Frontal cortex (tissue), 4 donors: ENCODE measurements around the gene RPS6KA2. TPM values are rescaled to one million over a fixed set of nuclear protein-coding genes. Genes with fewer than 3 reads are reported as not detected.

ENCODE experiments used
- DNase-seq, 2 donors: peaks; one replicate each; pipeline ENCODE4 v3.0.0; 2012; ENCODE audit warnings: low spot score in 2 of 2
- FAIRE-seq: peaks from 2 replicates; lab custom pipeline; 2012; peaks lifted over from hg19 to GRCh38; lab: Jason Lieb, UNC
- total RNA-seq: library from RNA; depleted of rRNA; stranded (reverse); fragments of >200 nt; gene quantifications from one replicate; pipeline ENCODE4 v1.2.3, GENCODE V29; 2014
- donor health status: control.
- donor health status: control.
- donor health status: control.

The RPS6KA2 gene
- total RNA-seq = 24.9 TPM

DNA sequence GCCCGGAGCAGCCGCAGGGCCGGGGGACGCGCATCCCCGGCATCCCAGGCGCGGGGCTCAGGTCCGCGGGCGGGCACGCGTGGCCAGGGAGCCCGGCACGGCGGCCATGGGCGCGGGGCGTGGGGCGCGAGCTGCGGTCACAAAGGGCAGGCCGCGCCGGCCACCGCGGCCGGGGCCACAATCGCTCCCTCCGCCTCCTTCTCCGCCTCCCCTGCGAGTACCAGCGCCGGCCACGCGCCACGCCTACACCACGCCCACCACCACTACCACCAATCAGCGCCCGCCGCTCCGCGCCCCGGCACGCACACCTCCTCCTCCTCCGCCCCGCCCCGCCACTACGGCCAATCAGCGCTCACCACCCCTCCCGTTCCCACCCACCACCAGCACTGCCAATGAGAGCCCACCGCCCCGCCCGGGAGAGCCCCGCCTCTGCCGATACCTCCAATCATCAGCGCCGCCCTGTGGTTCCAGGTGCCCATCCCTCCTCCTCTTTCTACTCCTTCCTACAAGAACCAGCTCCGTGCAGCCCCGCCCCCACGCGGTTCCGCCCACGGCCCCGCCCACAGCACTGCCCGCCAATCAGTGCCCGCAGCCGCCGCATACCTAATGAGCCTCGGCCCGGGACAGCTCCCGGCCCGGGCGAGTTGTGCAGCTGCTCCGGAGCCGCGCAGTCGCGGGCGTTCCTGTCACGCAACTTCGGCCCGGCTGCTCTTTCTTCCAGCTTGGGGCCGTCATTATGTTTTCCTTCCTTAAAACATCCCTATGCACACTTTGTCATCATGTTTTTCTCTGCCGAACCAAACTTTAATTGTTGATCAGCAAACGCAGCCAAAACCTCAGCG is at the start of gene RPS6KA2:
Gene RPS6KA2, minus strand, starts transcription at position 219 of the 842 bp plus-strand sequence. CDS start 232 bp downstream, outside the sequence.
- DNase-seq (peak; percentile 96 to 97), FAIRE-seq (no peak)

- FAIRE-seq (no peak), DNase-seq (no peak)
These were observed 49.3 kb upstream of the RPS6KA2 start for GRCh38 chr6:166676270-166676860.

DNA sequence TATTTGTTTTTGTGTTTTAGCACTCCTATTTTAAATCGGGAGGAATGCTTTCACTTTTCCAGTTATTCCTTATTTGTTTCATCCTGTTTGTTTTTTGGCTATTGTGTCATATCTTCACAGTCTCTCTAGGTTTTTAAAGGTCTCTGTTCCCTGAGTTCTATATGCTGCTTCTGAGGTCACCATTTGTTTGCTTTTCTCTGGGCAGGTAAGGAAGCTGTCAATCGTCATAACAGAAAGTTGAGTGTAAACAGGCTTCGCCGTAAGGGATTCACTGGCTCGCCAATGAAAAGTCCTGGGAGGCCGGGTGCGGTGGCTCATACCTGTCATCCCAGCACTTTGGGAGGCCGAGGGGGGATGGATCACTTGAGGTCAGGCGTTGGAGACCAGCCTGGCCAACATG is 48.7 kb upstream of the RPS6KA2 start:
- no peak for DNase-seq
- no peak for FAIRE-seq

DNA sequence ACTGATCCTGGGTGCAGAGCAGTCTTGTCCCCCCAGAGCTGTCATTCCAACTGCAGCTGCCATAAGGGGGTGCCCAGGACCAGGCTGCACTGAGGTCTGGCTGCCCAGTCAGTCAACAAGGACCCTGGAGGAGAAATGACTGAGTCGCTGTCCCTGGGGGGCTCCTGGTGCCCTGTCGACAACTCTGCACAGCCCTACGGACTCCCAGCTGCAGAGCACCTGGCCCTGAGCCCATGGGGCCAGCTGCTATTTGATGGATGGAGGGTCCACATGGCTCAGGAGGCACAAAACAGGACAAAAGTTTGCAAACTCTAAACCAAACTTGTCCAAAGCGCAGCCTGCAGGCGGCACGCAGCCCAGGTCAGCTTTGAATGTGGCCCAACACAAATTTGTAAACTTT is 46.3 kb upstream of the RPS6KA2 start:
- no peak for FAIRE-seq

GRCh38 chr6:166672624-166673206 is 45.7 kb upstream of the RPS6KA2 start:
- FAIRE-seq (no peak), DNase-seq (no peak)

More for the DNA sequence above, 46.3 kb upstream of the RPS6KA2 start:
- no peak for DNase-seq

DNA sequence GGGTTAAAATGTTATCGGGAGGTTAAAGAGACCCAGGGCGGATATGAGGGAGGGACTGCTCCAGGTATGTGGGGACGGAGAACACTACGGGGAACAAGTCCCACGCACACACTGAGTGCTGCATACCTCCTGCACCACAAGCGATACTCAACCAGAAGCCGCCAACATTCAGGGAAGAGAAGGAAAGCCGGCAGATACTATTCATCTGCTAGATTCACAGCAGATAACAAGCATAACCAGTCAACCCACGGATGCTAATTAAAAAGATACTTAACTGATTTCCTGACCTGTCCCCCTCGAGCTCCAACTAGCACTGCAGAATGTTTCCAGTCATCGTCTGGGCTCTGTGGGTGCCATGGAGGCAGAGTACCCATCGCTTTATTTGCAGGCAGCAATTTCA is 45.1 kb upstream of the RPS6KA2 start:
- no peak for FAIRE-seq
- no peak for DNase-seq

DNA sequence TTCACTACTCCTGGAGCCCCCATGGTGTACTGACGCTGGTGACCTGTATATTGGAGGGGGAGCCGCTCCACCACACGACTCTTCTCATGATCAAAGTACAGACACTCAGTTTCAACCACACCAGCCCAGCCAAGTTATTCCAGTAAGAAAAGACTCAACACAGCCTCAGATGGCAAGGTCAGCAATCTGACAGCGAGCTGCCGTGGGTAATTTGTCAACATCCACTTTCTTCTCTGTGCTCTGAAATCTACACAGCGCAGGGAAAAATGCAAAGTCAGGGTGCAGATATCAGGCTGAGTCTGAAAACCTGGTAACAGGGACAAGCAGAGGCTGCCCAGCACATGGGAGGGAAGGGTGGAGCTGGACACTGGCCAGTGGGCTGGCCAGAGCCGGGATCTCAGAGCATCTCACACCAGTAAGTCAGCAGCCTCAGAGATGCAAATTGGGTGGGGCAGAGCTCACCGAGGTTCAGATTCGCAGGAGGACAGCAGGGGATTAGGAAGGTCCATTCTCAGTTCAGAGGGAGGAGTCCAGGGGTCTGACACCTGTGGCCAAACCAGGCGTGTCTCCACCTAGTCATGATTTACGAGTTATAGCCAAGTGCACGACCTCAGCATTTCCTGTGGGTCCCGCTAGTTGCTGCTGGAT is 44.5 kb upstream of the RPS6KA2 start:
- DNase-seq = no peak
- FAIRE-seq = no peak

- DNase-seq (no peak), FAIRE-seq (no peak)
These were observed 43.8 kb upstream of the RPS6KA2 start for GRCh38 chr6:166670894-166671293.

GRCh38 chr6:166670013-166670412 is 43.0 kb upstream of the RPS6KA2 start:
- FAIRE-seq (no peak), DNase-seq (no peak)

DNA sequence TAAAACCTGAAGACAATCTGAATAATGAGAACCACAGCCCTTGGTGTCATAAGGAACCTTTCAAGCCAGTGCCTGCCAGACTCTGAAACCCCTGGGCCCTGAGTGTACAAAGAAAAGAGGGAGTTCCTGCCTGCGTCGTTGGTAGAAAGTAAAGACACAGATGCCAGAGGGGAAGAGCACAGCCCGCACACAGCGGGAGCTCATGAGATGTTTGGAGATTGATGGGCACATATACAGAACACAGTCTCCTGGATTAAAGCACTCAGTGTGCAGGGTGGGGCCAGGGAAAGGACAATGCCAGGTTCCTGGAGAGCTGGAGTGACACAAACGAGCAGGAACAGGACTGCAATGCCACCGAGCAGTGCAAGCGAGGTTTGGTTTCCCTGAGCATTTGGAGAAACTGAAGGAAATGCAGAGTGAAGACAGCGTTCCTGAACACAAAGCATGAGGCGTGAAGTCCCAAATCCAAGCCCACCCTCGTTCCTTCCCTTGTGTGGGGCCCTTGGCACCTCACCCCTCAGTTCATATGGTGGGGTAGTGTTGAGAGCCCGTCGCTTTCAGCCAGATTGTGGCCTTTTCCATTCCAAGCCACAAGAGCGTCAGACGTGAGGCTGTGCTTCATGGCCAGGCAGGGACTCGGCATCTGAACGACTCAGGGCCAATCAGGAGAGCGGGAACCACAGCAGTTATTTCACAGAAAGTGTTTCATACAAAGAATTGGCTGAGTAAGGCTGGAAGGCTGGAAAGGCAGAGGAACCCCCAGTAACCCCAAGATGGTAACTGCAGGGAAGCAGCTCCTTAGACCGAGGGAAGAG is 41.0 kb upstream of the RPS6KA2 start:
- FAIRE-seq (no peak), DNase-seq (no peak)

DNA sequence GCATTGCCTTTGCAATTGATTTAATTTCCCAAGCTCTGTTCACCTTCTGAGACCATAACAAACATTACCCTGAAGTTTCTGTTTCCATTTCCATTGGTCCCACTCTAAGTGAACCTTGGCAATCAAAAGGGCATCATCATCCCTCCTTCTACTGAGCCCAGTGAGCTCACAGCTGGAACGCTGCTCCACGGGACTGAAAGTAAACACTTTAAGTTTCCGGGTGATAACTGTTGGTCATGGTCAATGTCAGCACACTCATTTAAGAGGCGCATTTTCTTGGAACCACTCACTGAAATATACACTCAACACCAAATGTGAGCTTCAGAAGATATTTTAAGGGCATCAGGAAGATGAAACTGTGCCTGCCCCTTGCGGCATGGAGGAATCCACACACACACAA is 37.1 kb upstream of the RPS6KA2 start:
- FAIRE-seq = no peak
- no peak for DNase-seq

DNA sequence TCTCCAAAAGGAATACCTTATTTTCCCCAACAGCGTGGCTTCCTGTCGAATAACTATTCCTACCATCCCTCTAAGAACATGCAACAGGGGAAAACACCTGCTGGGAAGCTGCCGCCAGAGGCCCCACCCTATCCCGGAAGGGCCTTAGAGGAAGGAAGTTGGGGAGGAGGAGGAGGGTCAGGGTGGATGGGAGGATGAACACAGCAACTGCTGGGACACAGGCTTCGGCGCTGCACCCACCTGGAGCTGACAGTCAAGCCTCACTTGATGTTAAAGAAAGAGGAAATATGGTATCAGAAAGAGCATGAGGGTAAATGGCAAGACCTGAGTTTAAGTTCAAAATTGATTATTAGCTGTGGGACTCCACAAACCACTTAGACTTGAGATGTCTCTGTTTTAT is 36.5 kb upstream of the RPS6KA2 start:
- DNase-seq (no peak), FAIRE-seq (no peak)

- FAIRE-seq (no peak), DNase-seq (no peak)
These were observed 35.6 kb upstream of the RPS6KA2 start for GRCh38 chr6:166662690-166663089.

- DNase-seq (no peak), FAIRE-seq (peak; percentile 70)
These were observed 34.5 kb upstream of the RPS6KA2 start for GRCh38 chr6:166661327-166662085.

DNA sequence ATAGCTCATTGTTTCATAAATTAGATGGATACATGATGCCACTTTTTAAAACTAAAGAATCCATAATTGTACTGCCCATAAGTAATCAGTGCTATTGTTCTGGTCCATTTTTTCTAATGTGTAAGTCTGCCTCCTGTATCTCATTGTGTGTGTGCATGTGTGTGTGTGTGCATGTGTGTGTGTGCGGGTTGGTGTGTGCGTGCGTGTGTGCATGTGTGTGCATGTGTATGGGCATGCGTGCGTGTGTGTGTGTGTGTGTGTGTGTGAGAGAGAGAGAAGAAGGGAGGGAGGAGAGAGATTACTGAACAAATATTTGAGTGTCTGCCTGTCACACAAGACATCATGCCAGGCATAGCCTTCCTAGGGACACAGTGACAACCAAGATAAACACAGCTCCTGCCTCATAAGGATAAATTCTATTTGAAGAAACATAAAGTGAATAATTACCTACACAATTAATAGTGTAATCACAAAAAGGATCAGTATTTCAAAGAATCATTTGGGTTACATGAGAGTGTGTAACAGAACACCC is 33.2 kb upstream of the RPS6KA2 start:
- no peak for DNase-seq
- FAIRE-seq = no peak

- DNase-seq (no peak), FAIRE-seq (no peak)
These were observed 32.5 kb upstream of the RPS6KA2 start for GRCh38 chr6:166659581-166659980.

GRCh38 chr6:166658792-166659150 is 31.7 kb upstream of the RPS6KA2 start:
- FAIRE-seq = no peak
- no peak for DNase-seq

DNA sequence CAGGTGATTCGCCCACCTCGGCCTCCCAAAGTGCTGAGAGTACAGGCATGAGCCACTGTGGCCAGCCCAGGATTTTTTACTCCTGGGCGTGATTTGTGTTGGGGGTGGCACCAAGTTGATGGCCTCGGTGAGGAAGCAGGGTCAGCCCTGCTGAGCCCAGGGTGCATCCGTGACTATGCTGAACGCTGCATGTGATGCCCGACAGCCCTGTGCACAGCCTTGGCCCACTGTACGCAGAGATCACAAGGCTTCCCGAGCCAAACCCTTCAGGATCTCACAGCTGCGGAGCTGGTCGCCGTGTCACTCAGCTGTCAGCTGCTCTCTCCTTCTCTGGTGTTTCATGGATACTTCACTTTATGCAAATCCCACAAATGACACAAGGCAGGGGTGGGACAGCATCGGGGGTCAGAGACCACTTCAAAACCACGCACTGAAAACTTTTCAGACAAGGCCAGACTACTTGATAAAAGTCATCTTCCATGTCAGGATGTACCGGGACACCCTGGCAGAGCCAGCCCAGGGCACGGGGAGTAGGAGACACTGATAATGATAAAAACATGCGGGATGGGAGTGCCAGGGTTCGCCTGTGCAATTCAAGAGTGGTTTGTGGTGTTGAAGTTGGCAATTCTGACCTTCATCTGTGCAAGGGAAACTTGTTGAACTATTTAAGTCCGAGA is 31.2 kb upstream of the RPS6KA2 start:
- no peak for FAIRE-seq
- DNase-seq = no peak
